GM18868 (cell line): ENCODE results near the gene SMOC1.

Experiments used
- ATAC-seq: cut with Tn5 transposase; IDR thresholded peaks from one replicate; pipeline ENCODE4 v1.9.1; 2021; ENCODE audit warnings: mild to moderate bottlenecking, moderate library complexity; ENCODE audit not compliant: unreplicated experiment

The SMOC1 gene

GRCh38 chr14:69861025-69861569 is 18.1 kb upstream of the SMOC1 start:
- no peak for ATAC-seq

- no peak for ATAC-seq
Measured at GRCh38 chr14:69863083-69863482, 16.1 kb upstream of the SMOC1 start.

GRCh38 chr14:69865701-69866365 is 13.4 kb upstream of the SMOC1 start:
- no peak for ATAC-seq

DNA sequence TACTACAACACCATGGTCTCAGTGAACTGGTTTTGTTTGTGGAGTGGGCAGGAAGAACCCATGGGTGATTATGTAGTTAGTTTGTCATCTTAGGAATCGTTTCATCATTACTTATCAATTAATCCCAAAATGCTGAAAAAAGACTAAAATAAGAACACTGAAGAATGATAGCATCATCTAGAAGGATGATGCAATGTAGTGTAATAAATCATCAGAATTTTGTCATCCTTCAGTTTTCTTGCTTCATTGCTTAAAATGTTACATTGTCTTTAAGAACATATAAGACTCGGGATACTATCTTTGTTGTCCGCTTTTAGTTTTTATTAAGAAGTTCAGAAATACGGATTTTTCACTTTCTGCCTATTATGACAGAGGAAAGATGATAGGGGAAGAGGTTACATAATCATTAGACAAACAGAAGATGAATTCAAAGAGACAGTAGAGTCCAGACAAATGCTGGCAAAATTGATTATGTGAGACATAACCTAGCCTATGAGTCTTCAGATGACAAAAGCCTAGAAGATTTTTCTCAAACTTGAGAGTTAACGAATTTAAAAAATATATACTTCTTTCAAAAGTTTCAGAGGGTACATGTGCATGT is 10.8 kb upstream of the SMOC1 start:
- ATAC-seq, result no peak

DNA sequence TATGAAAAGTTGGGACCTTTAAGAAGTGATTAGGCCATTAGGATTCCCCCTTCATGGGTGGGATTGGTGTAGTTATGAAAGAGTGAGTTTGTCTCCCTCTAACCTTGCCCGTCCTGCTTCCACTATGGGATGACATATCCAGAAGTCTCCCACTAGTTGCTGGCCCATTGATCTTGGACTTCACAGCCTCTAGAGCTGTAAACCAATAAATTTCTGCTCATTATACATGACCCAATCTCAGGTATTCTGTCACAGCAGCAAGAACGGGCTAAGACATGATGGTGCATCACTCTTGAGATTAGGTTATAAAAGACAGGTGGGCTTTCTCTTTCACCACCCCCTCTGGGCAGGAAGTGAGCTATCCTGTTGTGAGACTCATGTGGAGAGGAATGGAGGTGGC is 8.6 kb upstream of the SMOC1 start:
- ATAC-seq, result no peak

GRCh38 chr14:69873877-69874780 is 5.1 kb upstream of the SMOC1 start:
- no peak for ATAC-seq

DNA sequence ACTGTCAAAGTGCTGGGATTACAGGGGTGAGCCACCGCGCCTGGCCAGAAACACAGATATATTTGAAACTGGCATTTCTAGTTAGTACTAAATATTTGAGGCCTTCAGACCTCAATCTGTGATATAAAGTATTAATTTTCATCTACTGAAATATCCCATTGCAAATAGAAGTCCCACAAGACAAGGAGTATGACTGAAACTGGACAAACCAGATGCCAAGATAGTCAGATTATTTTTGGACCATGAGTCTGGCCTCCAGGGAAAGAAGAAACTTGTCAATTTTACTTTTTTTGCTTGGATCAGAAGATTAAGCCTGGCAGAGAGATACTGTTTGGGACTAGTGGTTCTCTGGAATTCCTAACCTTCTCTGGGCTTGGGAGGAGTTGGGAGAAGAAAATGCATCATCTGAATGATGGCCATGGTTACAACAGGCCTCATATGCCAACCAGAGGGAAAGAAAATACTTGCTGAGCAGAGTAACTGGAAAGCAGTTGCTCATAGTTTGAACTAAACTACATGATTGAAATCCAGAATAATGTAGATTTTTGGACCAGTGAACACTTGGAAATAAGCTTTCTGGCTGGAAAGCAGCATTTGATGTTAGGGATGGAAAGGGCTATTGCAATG is 2.9 kb upstream of the SMOC1 start:
- no peak for ATAC-seq

DNA sequence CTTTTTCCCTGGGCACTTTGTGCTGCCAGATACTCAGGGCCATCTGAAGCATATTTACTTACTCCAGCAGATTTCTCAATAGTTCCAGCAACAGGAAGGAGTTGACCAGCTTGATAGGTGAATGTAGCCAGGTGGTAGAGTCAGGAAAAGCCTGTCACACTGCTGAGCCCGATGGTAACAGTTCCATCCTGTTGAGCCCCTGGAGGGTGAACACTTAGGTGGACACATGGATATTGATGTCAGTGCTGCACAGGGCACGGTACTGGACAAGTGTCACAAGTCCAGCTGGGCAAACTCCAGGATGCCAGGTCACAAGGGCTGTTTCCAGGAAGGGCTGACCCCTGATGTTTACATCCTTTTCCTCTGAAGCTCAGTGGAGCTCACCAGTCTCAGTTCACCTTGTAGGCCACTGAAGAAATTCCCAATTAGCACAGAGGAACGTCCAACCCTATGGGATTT is 2.3 kb upstream of the SMOC1 start:
- no peak for ATAC-seq

- ATAC-seq, result no peak
Measured at GRCh38 chr14:69877492-69877891, 1.7 kb upstream of the SMOC1 start.

DNA sequence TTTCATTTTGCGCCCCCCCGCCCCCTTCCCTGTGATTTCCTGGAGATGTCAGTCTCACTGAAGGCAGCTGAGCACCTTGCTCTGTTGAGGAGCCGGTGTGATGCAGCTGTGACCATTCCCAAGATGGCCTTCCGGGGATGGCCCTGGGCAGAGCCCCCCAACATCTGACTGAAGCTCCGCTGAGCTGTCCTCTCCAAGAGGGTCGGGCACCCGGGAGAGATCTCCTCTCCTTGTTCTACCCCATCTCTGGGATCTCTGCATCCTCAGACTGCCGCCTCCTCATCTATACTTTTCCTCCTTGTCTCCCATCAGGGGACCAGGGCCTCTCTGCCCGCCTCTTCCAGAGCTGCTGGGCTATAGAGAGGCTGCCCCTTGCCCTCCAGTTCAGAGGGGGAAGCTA is 965 bp upstream of the SMOC1 start:
- ATAC-seq, result no peak

DNA sequence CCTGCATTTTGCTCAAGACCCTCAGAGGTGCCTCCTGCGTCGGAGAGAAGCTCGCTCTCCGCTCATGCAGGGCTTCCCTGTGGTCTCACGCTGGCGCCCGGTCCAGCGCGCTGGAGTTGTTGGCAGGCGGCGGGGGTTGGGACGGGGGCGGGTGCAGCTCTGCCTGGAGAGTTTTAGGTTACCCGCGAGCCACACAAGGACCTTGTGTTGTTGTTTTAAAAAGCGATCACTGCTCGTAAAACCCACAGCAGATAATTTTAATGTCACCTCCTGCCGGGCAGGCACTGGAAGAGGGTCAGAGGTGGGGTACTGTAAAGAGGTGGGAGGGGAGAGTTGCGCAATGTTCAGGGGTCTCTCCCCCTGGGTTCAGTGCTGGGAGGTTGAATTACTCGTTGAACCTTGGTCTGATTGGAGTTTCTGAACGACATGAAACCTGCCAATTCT is 850 bp downstream of the SMOC1 start:
- no peak for ATAC-seq

- no peak for ATAC-seq
Measured at GRCh38 chr14:69880893-69881292, 1.7 kb downstream of the SMOC1 start.

DNA sequence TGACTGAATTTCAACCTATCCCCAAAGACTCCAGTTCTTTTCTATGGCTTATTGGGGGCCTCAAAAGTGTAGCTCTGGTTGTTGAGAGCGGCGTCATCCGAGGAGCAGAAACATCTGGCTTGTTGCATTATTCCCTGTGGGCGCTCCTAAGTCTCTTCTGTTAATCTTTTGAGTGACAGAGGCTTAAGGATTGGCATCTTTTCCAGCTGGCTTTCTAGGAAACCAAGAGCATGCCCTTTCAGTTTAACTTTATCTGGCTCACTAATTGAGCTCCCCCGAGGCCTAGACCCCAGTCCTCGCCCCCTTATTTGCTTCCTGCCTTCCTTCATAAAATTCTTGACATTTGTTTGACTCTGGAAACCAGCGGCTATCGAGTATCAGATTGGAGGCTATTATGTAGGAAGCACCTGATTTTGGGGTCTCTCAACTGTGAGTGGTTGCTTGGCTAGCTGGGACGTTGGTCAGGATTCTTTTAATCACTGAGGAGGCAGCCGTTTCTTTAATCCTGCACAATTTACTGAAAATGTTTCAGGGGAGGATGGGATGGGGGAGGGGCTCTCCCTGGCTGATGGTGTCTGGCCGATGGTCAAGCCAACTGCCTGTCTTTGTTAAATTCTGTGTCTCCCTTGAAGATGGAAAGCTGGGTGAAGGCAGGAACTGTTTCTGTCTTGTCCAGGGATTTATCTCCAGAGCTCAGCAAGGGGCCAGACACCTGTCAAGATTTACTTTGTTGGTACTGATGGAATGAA is 3.1 kb downstream of the SMOC1 start:
- no peak for ATAC-seq

DNA sequence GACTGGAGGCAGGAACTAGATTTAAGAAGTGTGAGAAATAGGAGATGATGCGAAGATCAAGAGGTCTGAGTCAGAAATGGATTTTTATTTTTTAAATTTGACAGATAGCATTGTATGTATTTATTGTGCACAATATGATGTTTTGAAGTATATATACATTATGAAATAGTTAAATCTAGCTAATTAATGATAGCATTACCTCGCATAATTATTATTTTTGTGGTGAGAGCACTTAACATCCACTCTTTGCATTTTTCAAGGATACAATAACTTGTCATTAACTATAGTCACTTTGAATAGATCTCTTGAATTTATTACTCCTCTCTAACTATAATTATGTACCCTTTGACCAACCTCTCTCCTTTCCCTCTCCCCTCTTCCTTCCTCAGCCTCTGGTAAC is 3.7 kb downstream of the SMOC1 start:
- no peak for ATAC-seq

DNA sequence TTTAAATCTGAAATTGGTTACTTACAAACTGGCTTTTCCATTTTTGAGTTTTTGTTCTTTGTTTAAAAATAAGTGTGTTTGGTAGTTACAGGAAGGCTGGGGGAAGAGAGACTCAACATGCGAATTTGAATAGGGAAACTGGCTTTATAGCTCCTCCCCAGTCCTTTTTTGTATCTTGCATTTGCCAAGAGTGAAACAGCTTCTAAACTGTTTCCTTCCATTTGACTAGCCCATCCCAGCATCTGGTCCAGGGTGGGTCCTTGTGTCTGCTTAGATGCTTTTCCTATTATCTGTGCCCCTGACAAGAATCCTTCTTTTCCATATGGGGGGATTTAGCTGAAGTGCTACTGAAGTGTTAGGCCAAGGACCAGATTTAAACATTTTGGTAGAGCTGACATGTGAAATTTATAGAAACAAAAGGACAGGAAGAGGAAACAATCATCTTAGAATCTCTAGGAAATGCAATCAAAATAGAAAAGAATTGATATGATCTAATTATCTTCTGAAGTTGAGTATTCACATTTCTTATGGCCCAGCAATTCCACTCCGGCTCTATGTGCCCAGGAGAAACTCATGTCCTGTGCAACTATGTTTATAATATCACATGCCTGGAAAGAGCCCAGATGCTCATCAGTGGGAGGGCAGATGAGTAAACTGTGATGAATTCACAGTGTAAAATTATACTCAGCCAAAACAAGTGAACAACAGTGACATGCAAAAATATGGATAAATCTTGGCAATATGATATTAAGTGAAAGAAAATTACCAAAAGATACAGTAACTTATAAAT is 7.4 kb downstream of the SMOC1 start:
- ATAC-seq, result no peak

DNA sequence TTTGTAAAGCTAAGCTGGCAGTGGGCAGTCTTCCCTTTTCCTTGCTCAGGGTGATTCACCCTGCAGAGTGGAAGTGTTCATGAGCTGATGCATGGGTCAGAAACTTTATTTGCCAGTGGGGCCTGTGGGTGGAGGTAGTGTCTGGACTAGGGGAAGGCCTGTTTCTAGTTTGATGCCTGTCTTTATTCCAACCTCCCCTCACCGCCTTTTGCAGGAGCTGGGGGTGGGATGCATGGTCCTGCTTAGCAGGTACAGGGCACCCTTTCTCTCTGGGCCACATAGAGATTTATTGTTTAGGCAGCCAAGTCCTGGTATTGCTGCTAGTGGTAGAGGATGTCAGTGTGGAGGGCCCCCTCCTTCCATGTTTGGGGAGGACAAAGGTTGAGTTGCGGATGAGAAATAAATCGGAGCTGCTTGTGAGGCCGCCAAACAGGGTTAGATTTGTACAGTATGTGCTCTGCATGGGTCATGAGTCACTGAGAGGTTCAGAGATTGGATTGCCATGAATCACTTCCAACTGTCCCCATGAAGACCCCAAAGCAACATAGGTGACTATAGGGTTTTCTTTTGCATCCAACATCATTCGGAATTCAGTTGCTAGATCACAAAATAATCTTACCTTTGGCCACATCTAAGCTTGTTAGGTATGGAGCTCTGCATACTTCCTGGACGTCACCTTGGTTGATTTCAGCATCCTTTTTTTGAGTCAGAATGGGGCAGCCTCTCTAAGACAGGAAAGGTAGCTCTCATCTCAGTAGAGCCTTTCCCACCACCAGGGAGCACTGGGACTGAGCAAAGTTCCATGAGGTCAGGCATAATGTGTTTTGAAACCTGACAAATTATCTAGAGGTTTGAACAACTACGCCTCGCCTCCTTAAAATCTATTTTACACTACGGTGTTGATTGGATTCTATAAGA is 8.8 kb downstream of the SMOC1 start:
- no peak for ATAC-seq

GRCh38 chr14:69891422-69891821 is 12.2 kb downstream of the SMOC1 start:
- ATAC-seq, result no peak

DNA sequence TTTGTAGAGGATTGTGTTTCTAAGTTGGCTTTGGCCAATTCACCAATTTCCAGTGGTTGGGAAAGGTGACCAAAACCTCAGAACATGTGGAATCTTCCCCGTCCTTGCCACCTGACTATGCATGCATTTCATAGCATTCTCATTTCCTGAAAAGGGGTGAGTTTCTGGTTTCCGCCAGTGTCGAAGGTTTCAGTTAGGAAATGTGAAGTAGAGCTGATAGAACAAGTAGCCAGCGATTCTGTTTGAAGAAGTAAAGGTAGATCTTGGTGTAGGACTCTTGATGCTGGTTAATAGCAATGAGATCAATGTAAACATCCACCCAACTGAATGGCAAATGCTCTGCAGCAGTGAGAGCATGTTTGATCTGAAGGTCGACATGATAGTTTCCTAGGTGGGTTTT is 15.9 kb downstream of the SMOC1 start:
- ATAC-seq, result no peak

DNA sequence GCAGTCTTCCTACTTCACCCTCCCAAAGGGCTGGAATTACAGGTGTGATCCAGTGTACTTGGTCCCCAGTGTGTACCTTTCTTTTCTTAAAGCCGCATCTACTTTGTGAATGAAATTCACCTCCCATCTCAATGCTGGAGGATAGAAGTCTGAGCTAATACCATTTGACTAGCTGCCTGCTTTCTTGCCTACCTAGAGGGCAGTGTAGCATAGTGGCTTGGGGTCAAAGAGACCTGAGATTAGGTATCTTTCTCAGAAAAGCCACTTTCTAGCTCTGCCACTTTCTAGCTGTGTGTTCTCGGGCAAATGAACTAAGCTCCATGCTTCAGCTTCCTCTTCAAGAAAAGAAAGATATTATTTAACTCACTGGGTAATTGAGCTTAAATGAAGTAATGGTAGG is 16.9 kb downstream of the SMOC1 start:
- no peak for ATAC-seq
